WTC11 (cell line): ENCODE data around the gene SP3. TPM values are rescaled to one million over a fixed set of nuclear protein-coding genes. Genes with fewer than 3 reads are reported as not detected.
A peak's percentile ranks its signal among the peaks of the same experiment; 100 is the strongest.

Experiments used
- ATAC-seq: fragments of 200-7000 bp; cut with Tn5 transposase; 2 replicates; pipeline ENCODE4 v1.10.0; 2021; ENCODE audit warnings: mild to moderate bottlenecking, moderate library complexity
- CTCF ChIA-PET: fragments of 300-600 bp; sonication (Branson Sonifier 250); formaldehyde crosslinking; loops from one replicate; lab custom pipeline; 2021; ENCODE audit warnings: antibody characterized with exemption; lab: Charles Lee
- POLR2A ChIA-PET: fragments of 350-600 bp; sonication (Branson Sonifier 250); formaldehyde crosslinking; loops from one replicate; lab custom pipeline; 2021; ENCODE audit warnings: antibody characterized with exemption; lab: Charles Lee
- DNase-seq: peaks from one replicate; pipeline ENCODE4 v3.0.0; 2021; ENCODE audit warnings: low spot score
- H3K27ac Mint-ChIP-seq: 2 replicates; pipeline ENCODE4 v1.8.0; 2021; ENCODE audit warnings: mixed read lengths
- H3K27me3 Mint-ChIP-seq: 2 replicates; pipeline ENCODE4 v1.8.0; 2021; ENCODE audit warnings: low read depth, mild to moderate bottlenecking, moderate library complexity, mixed read lengths
- H3K36me3 Mint-ChIP-seq: 2 replicates; pipeline ENCODE4 v1.8.0; 2021; ENCODE audit warnings: mixed read lengths
- H3K4me1 Mint-ChIP-seq: 2 replicates; pipeline ENCODE4 v1.8.0; 2022; ENCODE audit warnings: mixed read lengths
- H3K4me3 Mint-ChIP-seq: 2 replicates; pipeline ENCODE4 v1.8.0; 2021; ENCODE audit warnings: mild to moderate bottlenecking, moderate library complexity, mixed read lengths
- H3K9me3 Mint-ChIP-seq: 2 replicates; pipeline ENCODE4 v1.8.0; 2021; ENCODE audit warnings: mixed read lengths
- CREM ChIP-seq: sonication (generic); formaldehyde crosslinking; IDR thresholded peaks from 2 replicates; pipeline ENCODE4 v1.8.1; 2022; ENCODE audit warnings: mild to moderate bottlenecking, missing genetic modification reagents, moderate library complexity
- ETV6 ChIP-seq: sonication (generic); formaldehyde crosslinking; IDR thresholded peaks from 2 replicates; pipeline ENCODE4 v1.8.1; 2022; ENCODE audit warnings: mild to moderate bottlenecking, missing genetic modification reagents
- FOXJ3 ChIP-seq: sonication (generic); formaldehyde crosslinking; IDR thresholded peaks from 2 replicates; pipeline ENCODE4 v1.9.0; 2021; ENCODE audit warnings: missing genetic modification reagents, mild to moderate bottlenecking, borderline replicate concordance
- FOXK1 ChIP-seq: sonication (generic); formaldehyde crosslinking; IDR thresholded peaks from 2 replicates; pipeline ENCODE4 v1.8.0; 2022; ENCODE audit warnings: mild to moderate bottlenecking, moderate library complexity, missing genetic modification reagents
- FOXP1 ChIP-seq: sonication (generic); formaldehyde crosslinking; IDR thresholded peaks from 2 replicates; pipeline ENCODE4 v1.8.0; 2022; ENCODE audit warnings: missing genetic modification reagents, mild to moderate bottlenecking, moderate library complexity, borderline replicate concordance
- GABPB1 ChIP-seq: sonication (generic); formaldehyde crosslinking; IDR thresholded peaks from 2 replicates; pipeline ENCODE4 v1.8.1; 2023; ENCODE audit warnings: mild to moderate bottlenecking, missing genetic modification reagents
- HMGXB4 ChIP-seq: sonication (generic); formaldehyde crosslinking; IDR thresholded peaks from 2 replicates; pipeline ENCODE4 v1.8.1; 2023; ENCODE audit warnings: mild to moderate bottlenecking, moderate library complexity, missing genetic modification reagents
- JAZF1 ChIP-seq: fragments of 250-450 bp; sonication (Bioruptor Pico); IDR thresholded peaks from 2 replicates; pipeline ENCODE4 v1.9.0; 2021; ENCODE audit warnings: moderate library complexity, mild to moderate bottlenecking, inconsistent platforms
- KAT7 ChIP-seq: sonication (generic); formaldehyde crosslinking; IDR thresholded peaks from 2 replicates; pipeline ENCODE4 v1.8.1; 2023; ENCODE audit warnings: missing genetic modification reagents, mild to moderate bottlenecking, borderline replicate concordance
- NFE2L1 ChIP-seq: sonication (generic); formaldehyde crosslinking; IDR thresholded peaks from 2 replicates; pipeline ENCODE4 v1.8.1; 2023; ENCODE audit warnings: missing genetic modification reagents
- OVOL2 ChIP-seq: fragments of 250-450 bp; sonication (Bioruptor Pico); IDR thresholded peaks from 2 replicates; pipeline ENCODE4 v1.9.0; 2021; ENCODE audit warnings: mild to moderate bottlenecking, borderline replicate concordance
- RORB ChIP-seq: fragments of 250-450 bp; sonication (Bioruptor Pico); IDR thresholded peaks from 2 replicates; pipeline ENCODE4 v1.9.0; 2021; ENCODE audit warnings: mild to moderate bottlenecking
- TCF7 ChIP-seq: sonication (generic); formaldehyde crosslinking; IDR thresholded peaks from 2 replicates; pipeline ENCODE4 v1.8.0; 2022; ENCODE audit warnings: mild to moderate bottlenecking, low read depth, missing genetic modification reagents, moderate library complexity
- USF1 ChIP-seq: sonication (generic); formaldehyde crosslinking; IDR thresholded peaks from 2 replicates; pipeline ENCODE4 v1.8.0; 2022; ENCODE audit warnings: mild to moderate bottlenecking, missing genetic modification reagents
- ZBTB21 ChIP-seq: sonication (generic); formaldehyde crosslinking; IDR thresholded peaks from 2 replicates; pipeline ENCODE4 v1.8.1; 2023; ENCODE audit warnings: mild to moderate bottlenecking, missing genetic modification reagents, borderline replicate concordance
- ZNF281 ChIP-seq: sonication (generic); formaldehyde crosslinking; IDR thresholded peaks from 2 replicates; pipeline ENCODE4 v1.8.0; 2023; ENCODE audit warnings: mild to moderate bottlenecking, missing genetic modification reagents
- ZNF423 ChIP-seq: fragments of 250-450 bp; sonication (Bioruptor Pico); IDR thresholded peaks from 2 replicates; pipeline ENCODE4 v2.1.2; 2022; ENCODE audit warnings: mild to moderate bottlenecking, moderate library complexity
- total RNA-seq: library from RNA; stranded (reverse); gene quantifications from 3 replicates; pipeline ENCODE4 v1.2.3, GENCODE V29; 2021
- TF ChIP-seq, protein P1 (sequence below): sonication (generic); formaldehyde crosslinking; IDR thresholded peaks from 2 replicates; pipeline ENCODE4 v1.8.1; 2022; ENCODE audit warnings: missing genetic modification reagents, borderline replicate concordance
- TF ChIP-seq, protein P2 (sequence below): sonication (generic); formaldehyde crosslinking; IDR thresholded peaks from 2 replicates; pipeline ENCODE4 v1.8.0; 2022; ENCODE audit warnings: mild to moderate bottlenecking, missing genetic modification reagents

The SP3 gene
- total RNA-seq, 1 experiment from 2014 or later = 88.5 TPM

GRCh38 chr2:174014011-174014698 lies 49.0 kb upstream of the SP3 start:
- POLR2A ChIA-PET = no interaction called here
- TF ChIP-seq USF1 (CRISPR knock-in tag) = no peak
- no peak for TF ChIP-seq GABPB1 (CRISPR knock-in tag)
- TF ChIP-seq, protein P1, sequence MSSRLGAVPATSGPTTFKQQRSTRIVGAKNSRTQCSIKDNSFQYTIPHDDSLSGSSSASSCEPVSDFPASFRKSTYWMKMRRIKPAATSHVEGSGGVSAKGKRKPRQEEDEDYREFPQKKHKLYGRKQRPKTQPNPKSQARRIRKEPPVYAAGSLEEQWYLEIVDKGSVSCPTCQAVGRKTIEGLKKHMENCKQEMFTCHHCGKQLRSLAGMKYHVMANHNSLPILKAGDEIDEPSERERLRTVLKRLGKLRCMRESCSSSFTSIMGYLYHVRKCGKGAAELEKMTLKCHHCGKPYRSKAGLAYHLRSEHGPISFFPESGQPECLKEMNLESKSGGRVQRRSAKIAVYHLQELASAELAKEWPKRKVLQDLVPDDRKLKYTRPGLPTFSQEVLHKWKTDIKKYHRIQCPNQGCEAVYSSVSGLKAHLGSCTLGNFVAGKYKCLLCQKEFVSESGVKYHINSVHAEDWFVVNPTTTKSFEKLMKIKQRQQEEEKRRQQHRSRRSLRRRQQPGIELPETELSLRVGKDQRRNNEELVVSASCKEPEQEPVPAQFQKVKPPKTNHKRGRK (CRISPR knock-in tag) = no peak
- TF ChIP-seq FOXP1 = no peak
- no peak for TF ChIP-seq ETV6
- no peak for TF ChIP-seq RORB (CRISPR knock-in tag)
- TF ChIP-seq TCF7 (CRISPR knock-in tag) = no peak
- TF ChIP-seq FOXJ3 = no peak
- TF ChIP-seq OVOL2 (CRISPR knock-in tag) = no peak
- TF ChIP-seq, all 79 proteins: peak for 0
- Mint-ChIP-seq H3K4me1 (peaks cover 31% of the 10 kb centered on the region), H3K9me3 (peaks cover 3% of the 10 kb centered on the region; the same call in 1 of the 2 replicates), H3K27ac (peak overlapping the region; percentile 76), H3K36me3 (no peaks in the 10 kb centered on the region), H3K4me3 (peak overlapping the region; percentile 66), H3K27me3 (peaks cover 14% of the 10 kb centered on the region)
- CTCF ChIA-PET = interaction anchor here (1.5 to 1.8 kb wide), 2 partner anchors 26 to 64 kb away, joined by 4 to 6 read pairs; no protein-coding TSS in a partner anchor
- DNase-seq (no peak), ATAC-seq (0 out of 2 replicates have a peak, but pooled peaks have one; percentile 5)

DNA sequence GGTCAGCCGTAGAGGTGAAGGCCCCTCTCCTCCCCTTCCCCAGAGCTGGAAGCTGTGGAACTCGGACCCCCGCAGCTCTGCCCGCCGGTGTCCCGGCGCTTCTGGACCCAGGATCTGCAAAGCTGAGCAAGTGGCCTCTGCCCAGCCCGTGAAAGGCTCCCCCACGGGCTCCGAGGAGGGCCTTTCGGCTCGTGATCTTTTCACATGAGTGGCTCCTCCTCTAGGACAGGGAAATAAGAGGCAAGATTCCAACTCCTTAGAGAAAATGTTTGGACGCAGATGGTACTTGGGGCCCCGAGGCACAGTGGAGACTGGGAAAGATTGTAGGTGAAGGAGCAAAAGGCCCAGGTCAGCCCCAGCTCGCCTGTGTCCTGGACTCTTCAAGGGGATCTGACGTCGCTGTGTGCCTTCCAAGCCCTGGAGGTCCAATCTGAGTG lies 48.2 kb upstream of the SP3 start:
- DNase-seq = peak; percentile 36
- ChIA-PET CTCF (interaction anchor here (1.1 to 2.1 kb wide), 4 partner anchors 11 to 331 kb away, joined by 3 to 7 read pairs (median 7); no protein-coding TSS in a partner anchor), POLR2A (interaction anchor here (0.8 kb wide), 1 partner anchor 12 kb away, joined by 5 read pairs; no protein-coding TSS in a partner anchor)
- no peaks in the 10 kb centered on the region; the same call in 1 of the 2 replicates for H3K9me3 Mint-ChIP-seq
- no peaks in the 10 kb centered on the region for H3K36me3 Mint-ChIP-seq
- peaks cover 31% of the 10 kb centered on the region for H3K4me1 Mint-ChIP-seq
- ATAC-seq = peak; percentile 31
- peak overlapping the region; percentile 66 for H3K4me3 Mint-ChIP-seq
- no peak for TF ChIP-seq NFE2L1 (CRISPR knock-in tag)
- no peak for TF ChIP-seq ZBTB21 (CRISPR knock-in tag)
- TF ChIP-seq, protein P1 (CRISPR knock-in tag) = no peak
- 0 out of 2 replicates have a peak, but pooled peaks have one; percentile 13 for TF ChIP-seq ZNF423 (CRISPR knock-in tag)
- TF ChIP-seq FOXK1 = no peak
- H3K27me3 Mint-ChIP-seq = peaks cover 14% of the 10 kb centered on the region
- 0 out of 2 replicates have a peak overlapping the region, but pooled peaks have one; percentile 3 for H3K27ac Mint-ChIP-seq

- Mint-ChIP-seq H3K27me3 (peaks cover 14% of the 10 kb centered on the region), H3K36me3 (no peaks in the 10 kb centered on the region), H3K4me1 (peaks cover 31% of the 10 kb centered on the region), H3K9me3 (no peaks in the 10 kb centered on the region), H3K4me3 (peak overlapping the region; percentile 66), H3K27ac (no peak overlapping the region)
- ChIA-PET POLR2A (interaction anchor here (0.8 kb wide), 1 partner anchor 12 kb away, joined by 5 read pairs; no protein-coding TSS in a partner anchor), CTCF (interaction anchor here (0.6 to 2.1 kb wide), 9 partner anchors 9 to 332 kb away, joined by 3 to 7 read pairs (median 4); no protein-coding TSS in a partner anchor)
- DNase-seq (peak; percentile 80), ATAC-seq (peak; percentile 85)
- TF ChIP-seq, protein P2, sequence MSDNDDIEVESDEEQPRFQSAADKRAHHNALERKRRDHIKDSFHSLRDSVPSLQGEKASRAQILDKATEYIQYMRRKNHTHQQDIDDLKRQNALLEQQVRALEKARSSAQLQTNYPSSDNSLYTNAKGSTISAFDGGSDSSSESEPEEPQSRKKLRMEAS (CRISPR knock-in tag) = peak; percentile 95
- TF ChIP-seq NFE2L1 (CRISPR knock-in tag) (0 out of 2 replicates have a peak, but pooled peaks have one; percentile 38), CREM (peak; percentile 66; the same call in 1 of the 2 replicates), ZNF281 (CRISPR knock-in tag) (peak; percentile 70; the same call in 1 of the 2 replicates), JAZF1 (CRISPR knock-in tag) (no peak), HMGXB4 (peak; percentile 69; the same call in 1 of the 2 replicates), KAT7 (CRISPR knock-in tag) (no peak; the same call in 1 of the 2 replicates)
Observed at GRCh38 chr2:174012347-174013314, 47.5 kb upstream of the SP3 start.
